ENCODE measurements around the gene USP38.
"Not testable (repeated sequence)": the region's sequence is repeated elsewhere in the genome, so short reads cannot be mapped to it uniquely, and the experiment has no call there.

USP38 gene

GRCh38 chr4:143215873-143216272, 31.2 kb downstream of the USP38 start:
- DNase-seq (ENCODE audit: low read depth): no peak

DNA sequence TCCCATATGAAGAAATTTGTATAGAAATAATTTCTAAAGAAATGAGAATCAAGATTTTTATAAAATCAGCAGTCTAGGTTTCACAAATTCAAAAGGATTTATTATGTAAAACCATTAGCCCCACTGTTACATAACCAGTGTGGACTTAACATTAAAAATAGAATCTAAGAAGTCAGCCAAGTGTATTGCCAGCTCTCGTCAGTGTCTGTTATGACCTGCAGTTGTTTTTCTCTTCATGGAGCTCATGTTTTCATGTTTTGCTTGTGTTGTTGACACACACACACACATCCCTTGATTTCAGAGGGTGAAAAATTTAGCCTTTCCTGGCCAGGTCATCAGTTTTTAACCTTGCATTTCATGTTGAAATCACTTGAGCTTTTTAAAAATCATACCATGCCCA, 39.5 kb downstream of the USP38 start:
- no peak for DNase-seq (ENCODE audit: low read depth)

GRCh38 chr4:143225167-143225566, 40.5 kb downstream of the USP38 start:
- no peak for DNase-seq (ENCODE audit: low read depth)

DNA sequence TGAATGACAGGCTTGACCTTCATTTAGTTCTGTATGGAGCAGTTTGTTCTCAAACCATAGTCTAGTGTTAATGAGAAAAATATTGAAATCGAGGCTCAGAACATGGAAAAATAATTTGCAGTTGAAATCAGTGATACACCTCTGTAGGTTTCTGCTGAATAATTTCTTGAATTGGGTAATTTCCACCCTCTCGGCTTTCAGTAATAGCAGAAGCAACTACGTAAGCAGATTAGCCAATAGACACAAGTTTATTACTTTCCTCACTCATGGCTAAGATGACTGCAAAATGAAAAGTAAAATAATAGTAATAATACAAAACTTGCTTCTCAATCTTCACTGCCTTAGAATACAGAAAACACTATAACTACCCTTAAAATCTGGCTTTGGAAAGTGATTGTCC, 46.0 kb downstream of the USP38 start:
- no peak for DNase-seq (ENCODE audit: low read depth)

DNA sequence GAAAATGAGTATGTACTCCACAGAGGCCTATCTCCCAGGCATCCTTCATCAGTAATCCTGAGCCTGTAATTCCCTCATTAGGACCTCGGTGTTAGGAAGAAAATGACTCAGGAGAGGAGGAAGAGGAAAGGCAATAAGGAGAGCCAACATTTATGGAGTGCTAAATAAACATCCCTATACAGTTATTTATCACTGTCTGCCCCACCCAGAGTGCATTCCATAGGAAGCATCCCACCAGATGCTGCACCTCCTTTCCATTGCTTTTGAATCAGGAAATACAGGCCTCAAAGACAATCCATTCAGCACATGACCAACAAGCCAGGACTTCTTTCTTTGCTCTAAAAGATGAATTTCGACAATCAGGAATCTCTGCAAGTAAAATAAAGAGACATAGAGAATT, 47.6 kb downstream of the USP38 start:
- no peak for DNase-seq (ENCODE audit: low read depth)

GRCh38 chr4:143234153-143234552, 49.4 kb downstream of the USP38 start:
- DNase-seq (ENCODE audit: low read depth): no peak

GRCh38 chr4:143237195-143237594, 52.5 kb downstream of the USP38 start:
- DNase-seq (ENCODE audit: low read depth): not testable (repeated sequence)

DNA sequence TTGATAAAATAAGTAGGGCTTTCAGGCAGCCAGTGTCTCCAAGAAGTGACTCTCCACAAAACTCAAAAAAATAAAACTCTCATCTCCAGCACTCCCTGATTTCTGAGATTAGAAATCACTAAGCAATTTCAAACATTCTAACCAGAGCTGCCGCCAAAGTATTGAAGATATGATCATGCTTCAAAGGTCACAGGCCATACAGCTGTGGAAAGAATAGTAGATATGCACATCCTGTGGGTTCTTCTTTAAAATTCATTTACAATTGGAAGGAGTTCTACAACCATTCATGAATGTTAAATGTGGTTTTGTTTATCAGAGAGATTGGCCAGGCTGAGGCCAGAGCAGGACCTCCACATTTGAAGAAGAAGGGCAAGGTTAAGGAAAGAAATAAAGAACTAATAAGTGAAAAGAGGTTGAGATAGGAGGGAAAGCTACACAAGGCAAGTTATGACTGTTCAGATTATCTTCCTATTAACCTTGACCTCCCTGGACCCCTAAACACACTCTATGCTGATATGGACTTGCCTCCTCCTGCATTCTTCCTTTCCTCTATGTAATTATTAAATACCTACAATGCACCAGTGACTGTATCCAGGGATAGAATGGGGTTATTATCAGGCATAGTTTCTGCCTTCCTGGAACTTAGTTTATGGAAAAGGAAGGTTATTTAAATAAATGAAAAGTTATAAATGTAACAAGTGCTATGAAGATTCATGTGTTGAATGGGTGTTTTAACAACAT, 56.4 kb downstream of the USP38 start:
- no peak for DNase-seq (ENCODE audit: low read depth)

DNA sequence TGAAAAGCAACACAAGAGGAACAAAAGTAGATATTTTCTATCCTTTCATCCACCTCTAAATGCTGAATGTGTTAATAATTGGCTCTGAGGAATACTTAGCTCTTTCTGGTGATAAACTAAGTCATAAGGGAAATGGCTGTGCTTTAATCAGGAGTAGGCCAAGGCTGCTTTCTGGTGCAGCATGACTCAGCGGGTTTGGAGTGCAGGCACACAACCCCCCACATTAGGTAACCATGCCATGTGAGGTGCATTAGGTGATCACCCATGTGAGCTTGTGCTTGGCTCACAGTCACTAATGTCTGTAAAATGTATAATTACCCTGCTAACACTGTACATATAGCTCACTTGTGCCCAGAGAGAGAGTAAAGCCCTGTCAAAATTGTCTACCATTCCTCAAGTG, 57.2 kb downstream of the USP38 start:
- no peak for DNase-seq (ENCODE audit: low read depth)

GRCh38 chr4:143243041-143243440, 58.3 kb downstream of the USP38 start:
- DNase-seq (ENCODE audit: low read depth): no peak

DNA sequence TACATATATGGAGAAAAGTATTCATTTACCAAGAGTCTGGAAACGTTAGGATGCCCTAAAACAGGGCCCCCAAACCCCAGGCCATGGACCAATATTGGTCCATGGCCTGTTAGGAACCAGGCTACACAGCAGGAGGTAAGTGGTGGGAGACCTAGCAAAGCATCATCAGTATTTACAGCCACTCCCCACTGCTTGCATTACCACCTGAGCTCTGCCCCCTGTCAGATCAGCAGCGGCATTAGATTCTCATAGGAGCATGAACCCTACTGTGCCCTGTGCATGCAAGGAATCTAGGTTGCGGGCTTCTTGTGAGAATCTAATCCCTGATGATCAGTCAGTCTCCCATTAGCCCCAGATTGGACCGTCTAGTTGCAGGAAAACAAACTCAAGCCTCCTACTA, 62.3 kb downstream of the USP38 start:
- DNase-seq (ENCODE audit: low read depth): no peak

- DNase-seq (ENCODE audit: low read depth): no peak
These were observed 63.1 kb downstream of the USP38 start for GRCh38 chr4:143247866-143248265.

DNA sequence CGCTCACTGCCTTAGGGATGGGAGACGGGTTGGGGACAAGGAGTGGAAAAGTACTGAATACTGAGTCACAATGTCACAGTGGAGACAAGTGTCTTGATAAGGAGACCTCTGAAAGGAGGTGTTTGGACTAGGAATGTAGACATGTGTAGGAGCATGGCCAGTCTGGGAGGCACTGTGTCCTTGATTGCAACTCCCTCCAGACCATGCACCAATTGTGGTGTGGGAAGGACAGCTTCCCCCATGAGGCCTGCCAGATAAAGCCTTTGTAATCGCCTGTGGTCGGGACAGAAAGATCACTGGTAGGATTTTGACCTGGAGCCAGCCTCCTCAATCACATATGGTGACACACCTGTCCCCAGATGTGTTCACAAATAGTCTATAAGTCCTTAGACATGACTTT, 64.1 kb downstream of the USP38 start:
- DNase-seq (ENCODE audit: low read depth): no peak

GRCh38 chr4:143250617-143251016, 65.9 kb downstream of the USP38 start:
- no peak for DNase-seq (ENCODE audit: low read depth)

DNA sequence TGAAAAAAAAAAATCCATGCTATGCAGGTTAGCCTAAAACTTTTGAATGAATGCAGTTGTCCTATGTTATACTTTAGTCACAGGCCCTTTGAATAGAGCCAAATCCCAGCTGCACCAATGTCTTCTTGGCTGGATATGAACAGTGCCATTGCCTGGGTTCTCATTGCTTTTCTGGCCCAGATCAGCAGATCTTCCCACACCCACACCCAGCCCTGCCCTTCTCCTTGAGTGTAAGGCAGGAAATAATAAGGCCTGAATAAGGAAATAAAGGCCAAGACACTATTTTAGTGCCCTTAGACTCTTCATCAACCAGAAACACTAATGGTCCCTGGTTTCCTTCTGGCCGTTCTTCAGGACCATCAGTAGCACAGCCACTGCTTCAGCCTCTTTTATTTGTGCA, 66.6 kb downstream of the USP38 start:
- no peak for DNase-seq (ENCODE audit: low read depth)

DNA sequence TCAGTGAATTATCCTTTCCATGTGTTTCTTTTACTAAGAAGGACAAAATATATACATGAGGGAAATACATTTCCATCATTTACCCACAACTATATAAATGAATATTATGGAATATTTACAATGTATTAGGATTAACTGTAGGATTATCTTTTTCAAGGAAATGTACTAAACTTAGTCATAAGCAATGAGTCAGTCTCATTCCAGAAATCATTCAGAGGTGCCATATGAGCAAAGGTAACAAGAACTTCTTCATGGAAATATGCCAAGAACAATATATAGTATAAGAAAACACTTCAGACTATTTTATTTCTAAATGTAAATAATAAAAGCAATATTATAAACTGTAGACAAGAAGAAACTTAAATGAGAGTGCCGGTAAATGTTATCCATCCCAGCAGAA, 67.1 kb downstream of the USP38 start:
- no peak for DNase-seq (ENCODE audit: low read depth)

GRCh38 chr4:143252478-143252877, 67.8 kb downstream of the USP38 start:
- DNase-seq (ENCODE audit: low read depth): no peak

DNA sequence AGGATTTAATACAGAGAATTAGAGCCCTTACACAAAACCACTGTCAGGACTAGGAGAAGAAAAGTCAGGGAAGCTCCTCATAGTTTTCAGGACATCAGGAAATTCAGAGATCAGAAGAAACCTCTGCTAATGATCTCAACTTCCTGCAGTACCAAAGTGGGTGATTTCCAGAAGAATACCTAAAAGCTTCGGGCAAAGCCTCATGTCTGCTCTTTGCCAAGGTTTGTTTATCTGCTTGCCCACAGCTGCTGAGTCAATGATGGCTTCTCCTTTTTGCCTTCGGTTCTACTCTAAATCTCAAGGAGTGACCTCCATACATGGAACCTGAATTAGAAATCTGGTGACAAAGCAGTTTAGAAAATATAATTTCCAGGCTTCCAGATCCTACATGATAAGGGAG, 68.4 kb downstream of the USP38 start:
- DNase-seq (ENCODE audit: low read depth): no peak

DNA sequence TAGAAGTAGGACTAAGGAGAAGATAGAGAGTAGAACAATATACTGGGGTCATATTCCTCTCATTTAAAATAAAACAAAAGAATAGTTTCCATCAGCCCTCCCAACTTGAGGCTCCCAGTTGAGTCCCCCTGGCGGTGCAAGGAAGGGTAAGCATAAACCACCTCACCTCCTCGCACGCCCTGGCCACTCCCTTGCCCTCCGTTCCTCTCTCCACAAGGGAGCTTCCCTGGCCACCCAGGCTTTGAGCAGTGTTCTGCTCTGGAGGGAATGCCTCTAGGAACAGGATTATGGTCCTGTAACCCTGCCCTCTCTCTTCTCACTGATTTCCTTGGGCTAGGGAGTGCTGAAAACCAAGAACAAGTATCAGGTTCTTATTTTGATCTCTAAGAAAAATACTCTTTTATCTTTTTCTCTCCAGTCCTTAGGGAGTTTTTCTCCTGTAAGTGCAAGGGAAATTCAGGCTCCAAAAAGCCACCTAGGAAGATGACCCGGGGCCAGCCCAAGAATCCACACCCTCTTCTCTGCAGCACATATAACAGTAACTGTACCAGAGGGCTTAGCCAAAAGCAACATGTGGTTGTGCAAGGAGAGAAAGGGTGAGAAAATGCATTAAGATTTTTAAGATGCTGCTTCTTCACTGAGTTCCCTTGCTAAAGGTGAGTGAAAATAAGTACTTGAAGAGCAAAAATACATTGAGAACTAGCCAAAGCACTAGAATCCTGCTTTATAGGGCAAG, 69.9 kb downstream of the USP38 start:
- no peak for DNase-seq (ENCODE audit: low read depth)

DNA sequence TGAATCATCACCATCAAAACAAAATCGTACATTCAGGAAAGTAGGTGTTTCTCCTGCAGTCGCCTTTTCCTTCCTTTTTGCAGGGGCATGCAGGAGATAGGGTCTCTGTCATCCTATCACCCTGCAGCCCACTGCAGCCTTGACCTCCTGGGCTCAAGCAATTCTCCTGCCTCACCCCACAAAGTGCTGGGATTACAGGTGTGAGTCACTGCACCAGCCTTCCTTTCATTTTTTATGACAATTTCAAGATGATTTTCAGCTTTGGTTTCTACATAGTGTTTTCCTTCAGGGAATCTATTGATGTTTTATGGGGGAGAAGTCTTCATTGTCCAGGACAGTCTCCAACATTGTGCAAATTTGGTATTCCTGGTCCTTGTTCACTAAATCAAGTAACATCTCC, 71.7 kb downstream of the USP38 start:
- no peak for DNase-seq (ENCODE audit: low read depth)

- DNase-seq (ENCODE audit: low read depth): no peak
These were observed 72.6 kb downstream of the USP38 start for GRCh38 chr4:143257356-143257755.

DNA sequence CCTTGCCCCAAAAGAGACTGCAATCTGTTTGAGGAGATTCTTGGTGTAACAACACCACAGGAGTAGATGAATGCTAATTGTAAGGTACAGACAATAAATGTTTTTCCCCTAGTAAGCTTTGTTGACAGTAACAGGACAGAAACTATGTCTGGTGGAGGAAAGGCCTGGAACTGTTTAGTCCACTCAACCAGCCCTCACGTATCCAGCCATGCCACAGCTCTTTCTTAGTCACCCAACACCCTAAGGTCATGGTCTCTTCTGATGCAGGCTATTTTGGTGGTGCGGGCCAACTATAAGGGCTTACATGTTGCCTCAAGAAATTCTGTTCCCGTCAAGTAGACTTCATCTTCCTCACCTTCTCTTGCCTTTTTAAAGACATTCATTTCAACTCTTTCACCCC, 76.0 kb downstream of the USP38 start:
- DNase-seq (ENCODE audit: low read depth): no peak

DNA sequence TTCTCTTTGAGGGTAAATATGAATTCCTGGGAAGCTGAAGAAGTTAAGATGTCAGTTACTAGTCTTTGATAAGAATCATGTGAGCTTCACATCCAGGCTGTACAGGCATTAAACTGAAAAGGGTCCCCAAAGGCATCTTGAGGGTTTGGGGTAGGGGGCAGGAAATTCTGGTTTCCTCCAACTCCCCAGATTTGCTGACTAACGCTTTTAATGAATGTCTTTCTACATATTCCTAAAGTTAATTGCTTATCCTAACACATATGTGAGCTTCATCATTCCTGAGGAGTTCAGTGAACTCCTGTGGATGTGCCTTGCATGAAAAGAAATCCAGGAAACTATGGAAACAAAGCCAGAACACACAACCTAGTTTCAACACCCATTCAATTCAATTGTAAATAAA, 78.1 kb downstream of the USP38 start:
- DNase-seq (ENCODE audit: low read depth): no peak

- not testable (repeated sequence) for DNase-seq (ENCODE audit: low read depth)
These were observed 83.0 kb downstream of the USP38 start for GRCh38 chr4:143267690-143268089.
